T-helper 1 cell treated with Interleukin-12 subunit alpha and Interleukin-12 subunit beta and Interleukin-4 antibody, amounts not matched to agents 30 μg/mL and 1 μg/mL, for 36 hours (primary cell): Measurements from ENCODE around the gene GALNT10.

Source experiments
- H3K27ac Mint-ChIP-seq: one replicate; pipeline ENCODE4 v1.8.0; 2021; ENCODE audit warnings: mild to moderate bottlenecking, mixed read lengths
- H3K27me3 Mint-ChIP-seq: one replicate; pipeline ENCODE4 v1.8.0; 2021; ENCODE audit warnings: low read depth, mixed read lengths
- H3K36me3 Mint-ChIP-seq: one replicate; pipeline ENCODE4 v1.8.0; 2021; ENCODE audit warnings: low read depth, mixed read lengths
- H3K4me1 Mint-ChIP-seq: one replicate; pipeline ENCODE4 v1.8.0; 2021; ENCODE audit warnings: low read depth, mixed read lengths
- H3K4me3 Mint-ChIP-seq: one replicate; pipeline ENCODE4 v1.8.0; 2021; ENCODE audit warnings: mild to moderate bottlenecking, moderate library complexity, mixed read lengths
- H3K9me3 Mint-ChIP-seq: one replicate; pipeline ENCODE4 v1.8.0; 2021; ENCODE audit warnings: mixed read lengths

Gene GALNT10

GRCh38 chr5:154312000-154312399 is 121.5 kb downstream of the GALNT10 start:
- H3K4me1 Mint-ChIP-seq = peaks cover 23% of the 10 kb centered on the region
- peaks cover 16% of the 10 kb centered on the region for H3K36me3 Mint-ChIP-seq
- H3K4me3 Mint-ChIP-seq = no peak overlapping the region
- no peak overlapping the region for H3K27ac Mint-ChIP-seq
- H3K27me3 Mint-ChIP-seq = no peaks in the 10 kb centered on the region
- no peaks in the 10 kb centered on the region for H3K9me3 Mint-ChIP-seq

- Mint-ChIP-seq H3K4me1 (peaks cover 23% of the 10 kb centered on the region), H3K9me3 (no peaks in the 10 kb centered on the region), H3K27ac (no peak overlapping the region), H3K27me3 (no peaks in the 10 kb centered on the region), H3K4me3 (no peak overlapping the region), H3K36me3 (peaks cover 16% of the 10 kb centered on the region)
Observed at GRCh38 chr5:154312576-154312975, 122.0 kb downstream of the GALNT10 start.

- Mint-ChIP-seq H3K27me3 (no peaks in the 10 kb centered on the region), H3K27ac (no peak overlapping the region), H3K4me3 (no peak overlapping the region), H3K9me3 (no peaks in the 10 kb centered on the region), H3K36me3 (peaks cover 20% of the 10 kb centered on the region), H3K4me1 (peaks cover 27% of the 10 kb centered on the region)
Observed at GRCh38 chr5:154313360-154314017, 123.0 kb downstream of the GALNT10 start.

- no peak overlapping the region for H3K27ac Mint-ChIP-seq
- H3K4me3 Mint-ChIP-seq = no peak overlapping the region
- H3K4me1 Mint-ChIP-seq = peaks cover 19% of the 10 kb centered on the region
- no peaks in the 10 kb centered on the region for H3K27me3 Mint-ChIP-seq
- no peaks in the 10 kb centered on the region for H3K9me3 Mint-ChIP-seq
- H3K36me3 Mint-ChIP-seq = peaks cover 8% of the 10 kb centered on the region
Observed at GRCh38 chr5:154315196-154315595, 124.7 kb downstream of the GALNT10 start.

GRCh38 chr5:154315756-154316155 is 125.2 kb downstream of the GALNT10 start:
- no peak overlapping the region for H3K4me3 Mint-ChIP-seq
- no peaks in the 10 kb centered on the region for H3K27me3 Mint-ChIP-seq
- peaks cover 8% of the 10 kb centered on the region for H3K36me3 Mint-ChIP-seq
- no peak overlapping the region for H3K27ac Mint-ChIP-seq
- H3K4me1 Mint-ChIP-seq = peaks cover 19% of the 10 kb centered on the region
- H3K9me3 Mint-ChIP-seq = no peaks in the 10 kb centered on the region

GRCh38 chr5:154316223-154316935 is 125.8 kb downstream of the GALNT10 start:
- Mint-ChIP-seq H3K4me1 (peaks cover 19% of the 10 kb centered on the region), H3K9me3 (no peaks in the 10 kb centered on the region), H3K36me3 (peaks cover 8% of the 10 kb centered on the region), H3K27ac (no peak overlapping the region), H3K4me3 (no peak overlapping the region), H3K27me3 (no peaks in the 10 kb centered on the region)

GRCh38 chr5:154317916-154318315 is 127.4 kb downstream of the GALNT10 start:
- no peak overlapping the region for H3K4me3 Mint-ChIP-seq
- H3K4me1 Mint-ChIP-seq = peaks cover 14% of the 10 kb centered on the region
- H3K9me3 Mint-ChIP-seq = no peaks in the 10 kb centered on the region
- H3K27ac Mint-ChIP-seq = no peak overlapping the region
- H3K27me3 Mint-ChIP-seq = no peaks in the 10 kb centered on the region
- H3K36me3 Mint-ChIP-seq = peaks cover 8% of the 10 kb centered on the region

GRCh38 chr5:154318691-154319090 is 128.2 kb downstream of the GALNT10 start:
- H3K27ac Mint-ChIP-seq = no peak overlapping the region
- H3K36me3 Mint-ChIP-seq = peaks cover 9% of the 10 kb centered on the region
- no peak overlapping the region for H3K4me3 Mint-ChIP-seq
- peaks cover 12% of the 10 kb centered on the region for H3K4me1 Mint-ChIP-seq
- H3K9me3 Mint-ChIP-seq = no peaks in the 10 kb centered on the region
- H3K27me3 Mint-ChIP-seq = no peaks in the 10 kb centered on the region

GRCh38 chr5:154319736-154320135 is 129.2 kb downstream of the GALNT10 start:
- Mint-ChIP-seq H3K4me3 (no peak overlapping the region), H3K27ac (no peak overlapping the region), H3K36me3 (peaks cover 13% of the 10 kb centered on the region), H3K4me1 (peaks cover 12% of the 10 kb centered on the region), H3K9me3 (no peaks in the 10 kb centered on the region), H3K27me3 (no peaks in the 10 kb centered on the region)

GRCh38 chr5:154320224-154321089 is 129.9 kb downstream of the GALNT10 start:
- H3K4me3 Mint-ChIP-seq = no peak overlapping the region
- no peaks in the 10 kb centered on the region for H3K9me3 Mint-ChIP-seq
- no peak overlapping the region for H3K27ac Mint-ChIP-seq
- no peaks in the 10 kb centered on the region for H3K27me3 Mint-ChIP-seq
- H3K4me1 Mint-ChIP-seq = peaks cover 13% of the 10 kb centered on the region
- H3K36me3 Mint-ChIP-seq = peaks cover 11% of the 10 kb centered on the region

- Mint-ChIP-seq H3K4me3 (no peak overlapping the region), H3K4me1 (peaks cover 16% of the 10 kb centered on the region), H3K36me3 (peaks cover 11% of the 10 kb centered on the region), H3K27me3 (no peaks in the 10 kb centered on the region), H3K27ac (no peak overlapping the region), H3K9me3 (no peaks in the 10 kb centered on the region)
Observed at GRCh38 chr5:154321546-154321945, 131.0 kb downstream of the GALNT10 start.

- H3K27me3 Mint-ChIP-seq = no peaks in the 10 kb centered on the region
- H3K27ac Mint-ChIP-seq = no peak overlapping the region
- peaks cover 5% of the 10 kb centered on the region for H3K36me3 Mint-ChIP-seq
- H3K9me3 Mint-ChIP-seq = no peaks in the 10 kb centered on the region
- H3K4me3 Mint-ChIP-seq = no peak overlapping the region
- H3K4me1 Mint-ChIP-seq = peaks cover 7% of the 10 kb centered on the region
Observed at GRCh38 chr5:154324033-154324432, 133.5 kb downstream of the GALNT10 start.

GRCh38 chr5:154325566-154325965 is 135.0 kb downstream of the GALNT10 start:
- no peak overlapping the region for H3K27ac Mint-ChIP-seq
- H3K36me3 Mint-ChIP-seq = peaks cover 9% of the 10 kb centered on the region
- H3K4me3 Mint-ChIP-seq = no peak overlapping the region
- H3K4me1 Mint-ChIP-seq = peaks cover 4% of the 10 kb centered on the region
- H3K9me3 Mint-ChIP-seq = no peaks in the 10 kb centered on the region
- H3K27me3 Mint-ChIP-seq = no peaks in the 10 kb centered on the region

GRCh38 chr5:154329062-154329461 is 138.5 kb downstream of the GALNT10 start:
- peaks cover 18% of the 10 kb centered on the region for H3K36me3 Mint-ChIP-seq
- no peaks in the 10 kb centered on the region for H3K27me3 Mint-ChIP-seq
- no peaks in the 10 kb centered on the region for H3K9me3 Mint-ChIP-seq
- H3K27ac Mint-ChIP-seq = no peak overlapping the region
- peaks cover 4% of the 10 kb centered on the region for H3K4me1 Mint-ChIP-seq
- H3K4me3 Mint-ChIP-seq = no peak overlapping the region
